8988T (cell line): ENCODE data around the gene ANKK1.

Experiments
- DNase-seq: peaks from one replicate; pipeline ENCODE4 v3.0.0; 2011

The ANKK1 gene

DNA sequence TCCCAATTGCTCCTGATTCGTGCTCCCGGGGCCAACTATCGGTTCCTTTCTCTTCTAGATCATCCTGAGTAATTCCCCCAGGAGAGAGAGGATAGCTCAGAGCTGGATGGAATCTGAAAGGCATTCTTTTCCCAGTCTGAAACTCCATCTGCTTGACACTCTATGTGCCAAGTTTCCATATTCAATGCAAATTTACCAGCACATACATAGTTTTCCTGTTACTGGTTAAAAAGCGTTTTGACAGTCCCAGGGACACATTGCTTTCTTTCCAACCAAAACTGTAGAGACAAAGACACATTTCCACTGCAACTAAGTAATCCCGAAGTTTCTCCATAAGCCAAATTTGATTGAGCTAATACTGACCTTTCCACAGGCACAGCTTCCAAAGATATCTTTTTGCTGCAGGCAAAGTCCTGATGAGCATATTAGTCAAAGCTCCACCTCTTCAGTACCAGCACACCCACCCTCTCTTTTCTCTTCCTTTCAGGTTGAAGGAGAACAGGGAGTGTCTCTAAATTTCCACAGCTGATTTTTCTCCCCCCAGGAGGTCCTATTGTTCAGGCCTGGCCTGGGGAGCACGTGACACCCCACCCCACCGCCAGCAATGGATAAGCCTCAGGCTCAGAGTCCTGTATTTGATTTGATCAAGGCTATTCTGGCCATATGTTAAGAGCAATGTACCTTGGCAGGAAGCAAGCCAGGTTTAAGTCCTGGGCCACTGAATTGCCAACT lies 9.7 kb upstream of the ANKK1 start:
- no peak for DNase-seq

DNA sequence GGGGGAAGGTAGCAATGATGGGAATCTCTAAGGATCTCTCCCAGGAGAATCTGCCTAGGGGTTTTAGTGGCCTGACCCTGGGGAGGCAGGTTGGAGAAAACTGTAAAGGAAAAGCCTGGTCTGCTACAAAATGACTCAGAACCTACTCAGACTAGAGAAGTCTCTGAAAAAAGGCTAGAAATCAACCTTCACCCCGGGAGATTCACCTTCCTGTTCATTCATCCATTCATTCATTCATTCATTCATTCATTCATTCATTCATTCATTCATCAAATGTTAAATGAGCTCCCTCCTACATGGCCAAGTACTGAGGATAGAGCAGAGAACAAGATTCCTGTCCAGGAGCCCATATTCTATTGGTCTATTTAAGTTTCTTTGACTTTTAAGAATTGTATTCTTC lies 8.9 kb upstream of the ANKK1 start:
- DNase-seq, result no peak

DNA sequence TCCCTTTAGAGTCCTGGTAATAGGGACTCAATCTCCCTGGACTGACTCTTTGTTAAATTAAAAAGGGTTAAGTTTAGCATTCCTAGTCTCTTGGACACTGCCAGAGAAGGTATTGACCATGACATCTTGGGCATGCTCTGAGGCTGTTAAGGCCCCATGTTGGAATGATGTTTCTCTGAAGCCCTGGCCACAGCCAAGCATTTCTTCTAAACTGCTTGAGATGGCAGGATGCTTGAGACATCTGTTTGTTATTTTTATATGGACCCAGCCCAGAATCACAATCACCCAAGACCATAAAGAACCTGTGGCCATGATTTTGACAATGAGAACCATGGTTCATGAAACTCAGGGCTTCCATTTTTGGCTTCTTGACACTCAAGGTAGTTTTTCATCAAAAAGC lies 5.5 kb upstream of the ANKK1 start:
- no peak for DNase-seq

DNA sequence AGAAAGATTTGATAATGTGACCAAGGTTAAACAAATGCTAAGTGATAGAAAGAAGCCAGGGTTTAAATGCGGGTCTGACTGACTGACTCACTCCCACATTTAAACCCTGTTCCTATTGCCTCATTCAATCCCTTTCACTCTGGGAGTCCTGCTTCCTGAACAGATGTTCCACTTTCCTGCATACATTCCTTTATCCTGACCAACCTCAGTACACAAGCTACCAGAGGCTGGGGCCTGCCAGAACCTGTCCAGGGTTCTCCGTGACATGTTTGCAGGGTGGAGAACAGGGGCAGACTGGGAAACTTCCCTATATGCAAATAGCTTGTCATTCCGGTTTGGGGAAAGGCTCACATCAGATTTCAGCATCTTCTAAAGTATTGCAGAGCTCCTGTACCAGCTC lies 3.0 kb upstream of the ANKK1 start:
- DNase-seq, result peak; percentile 53

DNA sequence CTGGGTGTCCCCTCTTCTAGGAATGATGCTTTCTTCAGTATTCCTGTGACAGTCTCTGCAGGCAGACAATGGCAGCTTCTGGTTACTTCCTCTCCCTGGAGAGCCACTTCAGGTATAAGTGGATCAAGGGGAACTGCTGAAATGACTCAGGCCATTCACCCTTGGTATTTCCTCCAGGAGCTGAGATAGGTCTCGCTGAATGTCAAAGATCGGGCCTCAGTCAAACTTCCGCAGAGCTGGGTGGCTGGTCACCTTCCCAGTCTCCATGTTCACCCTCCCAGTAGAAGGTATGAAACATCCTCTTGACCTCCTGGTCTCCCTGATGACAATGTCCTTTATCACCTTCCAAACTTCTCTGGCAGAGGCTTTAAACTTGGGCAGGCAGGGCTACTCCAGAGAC lies 1.8 kb upstream of the ANKK1 start:
- no peak for DNase-seq

DNA sequence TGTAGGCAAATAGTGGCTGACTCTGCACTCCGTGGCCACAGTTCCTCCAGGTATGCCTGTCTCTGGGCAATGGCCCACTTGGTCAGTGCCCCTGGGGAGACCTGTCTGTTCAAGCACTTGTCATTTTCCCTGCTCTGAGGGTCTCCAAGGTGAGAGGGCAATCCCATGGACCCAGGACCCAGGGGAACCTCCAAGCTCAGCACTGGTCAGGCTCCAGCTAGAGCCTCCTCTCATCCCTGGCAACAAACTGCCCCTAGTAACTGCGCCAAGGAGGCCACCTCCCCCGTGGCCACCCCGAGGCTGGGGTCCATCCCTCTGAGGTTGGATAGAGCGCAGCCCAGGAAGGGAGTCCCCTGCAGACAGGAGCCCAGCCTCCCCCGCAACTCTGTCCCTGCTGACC lies 713 bp upstream of the ANKK1 start:
- no peak for DNase-seq

DNA sequence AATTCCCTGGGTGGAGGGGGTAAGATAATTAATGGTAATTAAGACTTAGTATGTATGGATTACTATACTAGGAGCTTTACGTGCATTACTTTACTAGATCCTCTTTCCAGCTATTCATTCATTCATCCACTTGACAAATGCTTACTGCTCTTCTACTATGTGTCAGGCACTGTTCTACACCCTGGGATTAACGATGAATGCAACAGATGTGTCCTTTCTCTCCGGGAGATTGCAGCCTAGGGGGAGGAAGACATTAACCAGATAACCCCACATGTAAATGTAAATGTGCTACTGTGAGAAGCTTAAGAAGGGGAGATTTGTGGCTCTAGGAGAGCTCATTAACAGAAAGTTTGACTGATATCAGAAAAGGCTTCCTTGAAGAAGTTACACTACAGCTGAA lies 1.7 kb downstream of the ANKK1 start:
- no peak for DNase-seq

DNA sequence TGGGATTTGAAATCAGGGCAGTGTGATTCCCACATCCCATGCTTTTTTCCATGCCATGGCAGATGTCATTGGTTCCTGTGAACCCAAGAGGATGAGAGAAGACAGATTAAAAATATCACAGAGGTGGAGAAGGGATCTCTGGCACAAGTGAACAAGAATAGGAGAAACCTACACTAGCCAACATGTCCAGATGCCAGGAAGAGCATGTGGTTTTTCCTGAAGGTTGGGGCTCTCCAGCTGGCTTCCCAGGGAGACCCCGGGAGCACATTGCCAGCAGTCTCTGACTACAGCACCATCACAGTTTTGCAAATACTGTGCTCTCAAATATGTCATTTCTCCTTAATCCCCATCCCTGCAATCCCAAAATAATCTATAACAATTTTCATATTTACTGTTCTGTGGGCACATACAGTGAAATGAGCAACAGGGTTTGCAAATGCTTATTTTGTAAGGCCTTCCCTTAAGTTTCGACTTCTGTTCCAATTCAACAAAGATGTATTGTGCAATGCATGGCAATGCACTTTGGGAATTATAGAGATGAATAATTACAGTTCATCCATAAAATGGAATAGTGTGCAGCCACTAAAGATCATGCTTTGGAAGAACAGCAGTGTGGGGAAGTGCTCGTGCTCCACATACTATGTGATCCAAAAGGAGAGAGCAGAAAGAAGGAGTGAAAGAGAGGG lies 4.8 kb downstream of the ANKK1 start:
- DNase-seq, result no peak

DNA sequence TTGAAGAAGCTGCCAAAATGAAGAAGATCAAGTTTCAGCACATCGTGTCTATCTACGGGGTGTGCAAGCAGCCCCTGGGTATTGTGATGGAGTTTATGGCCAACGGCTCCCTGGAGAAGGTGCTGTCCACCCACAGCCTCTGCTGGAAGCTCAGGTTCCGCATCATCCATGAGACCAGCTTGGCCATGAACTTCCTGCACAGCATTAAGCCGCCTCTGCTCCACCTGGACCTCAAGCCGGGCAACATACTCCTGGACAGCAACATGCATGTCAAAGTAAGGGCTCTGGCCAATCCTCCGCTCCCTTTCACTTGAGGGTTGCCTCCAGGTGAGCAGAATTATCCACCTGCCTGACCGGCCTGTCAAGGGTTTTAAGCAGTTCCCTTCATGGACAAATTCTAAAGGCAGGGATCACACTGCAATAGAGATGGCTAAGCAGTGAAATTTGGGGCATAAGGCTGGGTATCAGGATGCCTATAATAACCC lies 6.0 kb downstream of the ANKK1 start:
- DNase-seq, result no peak

DNA sequence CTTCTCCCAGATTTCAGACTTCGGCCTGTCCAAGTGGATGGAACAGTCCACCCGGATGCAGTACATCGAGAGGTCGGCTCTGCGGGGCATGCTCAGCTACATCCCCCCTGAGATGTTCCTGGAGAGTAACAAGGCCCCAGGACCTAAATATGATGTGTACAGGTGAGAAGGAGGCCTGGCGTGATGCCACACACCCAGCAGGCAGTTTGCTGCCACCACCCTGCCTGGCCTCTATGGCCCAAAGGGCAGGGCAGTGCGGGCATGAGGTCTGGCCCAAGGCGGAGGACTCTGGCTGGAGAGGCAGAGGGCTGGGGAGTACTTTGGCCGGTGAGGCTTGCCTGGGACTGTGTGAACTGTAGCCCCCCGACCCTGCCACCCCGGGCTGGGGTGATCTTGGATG lies 7.3 kb downstream of the ANKK1 start:
- no peak for DNase-seq

DNA sequence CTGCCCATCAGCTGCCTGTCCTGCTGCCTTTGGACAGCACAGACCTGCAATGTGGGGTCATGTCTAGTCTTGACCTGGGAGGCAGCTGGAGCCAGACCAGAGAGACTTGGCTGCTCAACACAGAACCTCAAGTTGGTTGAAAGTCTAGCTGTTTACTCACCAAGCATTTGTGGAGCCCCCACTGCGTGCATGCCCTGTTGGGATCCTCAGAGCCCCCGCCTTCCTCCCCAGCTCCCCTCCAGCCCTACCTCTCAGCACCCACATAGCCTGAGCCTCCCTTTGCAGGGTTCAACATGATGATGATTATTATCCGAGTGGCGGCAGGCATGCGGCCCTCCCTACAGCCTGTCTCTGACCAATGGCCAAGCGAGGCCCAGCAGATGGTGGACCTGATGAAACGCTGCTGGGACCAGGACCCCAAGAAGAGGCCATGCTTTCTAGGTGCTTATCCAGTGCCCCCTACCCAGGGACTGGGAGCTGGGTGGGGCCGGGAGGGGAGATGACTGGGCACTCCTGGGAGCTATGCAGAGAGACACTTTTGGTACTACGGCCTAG lies 8.3 kb downstream of the ANKK1 start:
- DNase-seq, result no peak

DNA sequence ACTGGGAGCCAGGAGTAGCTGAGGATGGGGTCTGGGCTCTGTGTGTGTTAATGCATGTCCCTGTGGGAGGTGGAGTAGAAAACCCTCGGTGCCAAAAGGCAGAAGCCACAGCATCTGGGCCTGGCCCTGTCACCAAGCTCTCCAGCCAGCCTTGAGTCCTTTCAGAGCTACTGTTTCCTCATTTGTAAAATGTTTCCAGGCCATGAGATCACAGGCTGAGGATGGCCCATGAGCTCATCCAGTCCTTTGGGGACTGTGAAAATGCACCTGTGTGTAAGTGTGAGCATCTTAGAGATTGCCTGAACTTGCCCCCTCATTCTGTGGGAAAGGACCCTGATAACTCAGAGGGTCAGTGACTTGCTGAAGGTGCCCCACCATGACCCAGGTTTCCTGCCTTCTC lies 9.1 kb downstream of the ANKK1 start:
- no peak for DNase-seq

DNA sequence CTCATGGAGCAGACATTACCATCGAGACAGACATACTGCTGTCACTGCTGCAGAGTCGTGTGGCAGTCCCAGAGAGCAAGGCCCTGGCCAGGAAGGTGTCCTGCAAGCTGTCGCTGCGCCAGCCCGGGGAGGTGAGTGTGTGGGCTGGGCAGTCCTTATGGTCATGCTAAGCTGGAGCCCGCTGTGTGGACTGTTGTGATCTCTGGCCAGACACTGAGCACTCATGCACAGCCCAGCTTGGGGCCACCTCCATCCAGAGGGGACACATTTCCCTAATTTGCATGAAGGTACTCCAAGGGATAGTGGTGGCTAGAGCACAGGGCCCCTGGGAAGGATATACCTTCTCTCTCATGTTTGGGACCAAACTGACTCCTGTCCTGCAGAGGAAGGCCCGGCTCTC lies 9.6 kb downstream of the ANKK1 start:
- no peak for DNase-seq

DNA sequence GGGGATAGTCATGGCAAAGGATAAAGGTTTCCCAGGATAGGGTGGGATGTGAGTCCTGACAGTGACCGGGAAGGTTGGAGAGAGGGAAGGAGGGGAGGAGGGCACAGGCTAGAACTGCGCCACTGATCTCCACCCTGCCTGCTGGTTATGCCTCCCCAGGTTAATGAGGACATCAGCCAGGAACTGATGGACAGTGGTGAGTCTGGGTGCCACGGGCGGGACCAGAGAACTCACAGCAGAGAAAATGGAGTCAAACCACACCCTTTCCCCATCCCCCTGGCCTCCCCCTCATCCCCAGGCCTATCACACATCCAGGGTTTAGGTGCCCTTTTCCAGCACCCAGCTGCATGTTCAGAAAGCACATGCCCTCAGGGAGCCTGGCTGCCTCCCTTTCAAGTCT lies 10.2 kb downstream of the ANKK1 start:
- no peak for DNase-seq

DNA sequence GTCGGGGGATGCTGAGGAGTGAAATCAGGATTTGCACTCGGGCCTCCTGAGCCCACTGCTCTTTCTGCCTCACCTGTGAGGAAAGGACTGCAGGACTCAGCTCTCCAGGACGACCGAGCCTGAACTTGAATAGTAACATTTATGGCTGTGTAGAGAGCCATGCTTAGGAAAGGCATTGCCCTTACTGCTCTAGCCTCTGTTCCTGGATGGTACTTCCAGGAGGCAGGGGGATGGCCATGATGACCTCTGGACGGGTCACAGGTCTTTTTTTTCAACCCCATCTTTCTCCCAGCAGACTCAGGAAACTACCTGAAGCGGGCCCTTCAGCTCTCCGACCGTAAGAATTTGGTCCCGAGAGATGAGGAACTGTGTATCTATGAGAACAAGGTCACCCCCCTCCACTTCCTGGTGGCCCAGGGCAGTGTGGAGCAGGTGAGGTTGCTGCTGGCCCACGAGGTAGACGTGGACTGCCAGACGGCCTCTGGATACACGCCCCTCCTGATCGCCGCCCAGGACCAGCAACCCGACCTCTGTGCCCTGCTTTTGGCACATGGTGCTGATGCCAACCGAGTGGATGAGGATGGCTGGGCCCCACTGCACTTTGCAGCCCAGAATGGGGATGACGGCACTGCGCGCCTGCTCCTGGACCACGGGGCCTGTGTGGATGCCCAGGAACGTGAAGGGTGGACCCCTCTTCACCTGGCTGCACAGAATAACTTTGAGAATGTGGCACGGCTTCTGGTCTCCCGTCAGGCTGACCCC lies 11.3 kb downstream of the ANKK1 start:
- no peak for DNase-seq

DNA sequence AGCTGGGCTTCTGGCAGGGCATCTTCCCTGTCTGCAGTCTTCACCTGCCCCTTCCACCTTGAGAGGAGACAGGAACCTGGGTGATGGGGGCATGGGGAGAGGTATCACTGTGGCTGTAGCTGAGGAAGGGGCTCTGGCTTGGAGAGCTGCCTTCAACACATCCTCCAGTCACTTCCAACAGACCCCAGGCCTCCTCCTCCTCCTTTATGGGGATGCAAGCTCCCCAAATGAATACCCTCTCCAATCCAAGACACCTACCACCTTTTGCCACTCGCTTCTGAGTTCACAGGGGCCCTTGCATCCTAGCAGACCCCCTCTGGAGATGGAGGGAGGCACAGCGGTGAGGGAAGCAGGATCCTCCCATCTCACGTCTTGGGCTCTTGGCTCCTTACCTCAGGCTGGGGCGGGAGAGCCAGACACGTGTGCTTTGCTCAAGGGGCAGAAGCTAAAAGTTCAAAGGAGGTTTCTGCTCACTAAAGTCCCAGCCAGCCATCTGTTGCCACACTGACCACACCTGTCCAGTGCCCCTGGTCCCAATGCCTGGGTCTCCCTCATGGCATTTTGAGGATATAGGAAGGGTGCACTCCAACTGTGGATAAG lies 13.2 kb downstream of the ANKK1 start:
- no peak for DNase-seq

DNA sequence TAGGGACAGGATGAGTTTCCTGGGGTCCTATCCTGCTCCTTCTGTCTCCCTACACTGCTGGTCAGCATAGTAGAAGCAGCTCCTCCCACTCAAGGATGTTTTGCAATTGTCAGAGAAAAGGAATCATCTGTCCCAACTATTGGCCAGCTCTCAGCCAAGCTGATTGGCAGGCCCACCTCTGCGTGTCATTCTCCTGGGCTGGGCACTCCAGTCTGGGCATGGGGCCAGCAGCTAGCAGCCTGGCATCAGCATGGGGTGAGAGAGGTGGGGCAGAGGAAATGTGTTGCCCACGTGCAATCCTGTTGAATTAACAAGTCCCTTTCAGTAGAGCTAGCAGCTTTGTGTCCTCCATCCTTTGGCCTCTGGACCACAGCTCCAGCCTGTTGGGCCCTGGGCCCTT lies 14.1 kb downstream of the ANKK1 start:
- no peak for DNase-seq

DNA sequence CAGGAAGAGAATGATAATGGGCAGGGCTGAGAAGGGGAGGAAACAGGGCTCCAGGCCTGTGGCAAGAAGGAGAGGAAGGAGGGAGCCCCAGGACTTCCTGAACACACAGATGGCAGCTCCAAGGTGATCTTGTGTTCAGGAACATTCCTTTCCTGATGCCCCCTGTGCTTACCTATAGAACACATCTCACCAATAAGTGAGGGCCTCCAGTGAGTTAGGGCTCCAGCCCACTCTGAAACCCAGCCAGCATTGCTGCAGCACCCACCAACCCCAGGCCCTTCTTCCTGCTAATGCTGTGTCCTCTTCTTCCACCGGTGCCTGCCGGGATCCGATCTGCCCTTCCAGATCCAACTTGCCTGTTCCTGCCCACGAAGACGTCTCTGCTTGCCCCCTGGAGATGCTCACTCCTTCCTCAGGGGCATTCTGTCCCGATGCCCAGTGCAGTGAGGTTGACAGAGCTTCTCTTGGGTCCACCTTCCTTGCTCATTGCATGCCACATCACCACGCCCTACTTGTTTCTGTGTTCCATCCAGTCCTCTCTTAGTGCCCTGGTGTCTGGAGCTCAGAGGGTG lies 17.4 kb downstream of the ANKK1 start:
- DNase-seq, result no peak

DNA sequence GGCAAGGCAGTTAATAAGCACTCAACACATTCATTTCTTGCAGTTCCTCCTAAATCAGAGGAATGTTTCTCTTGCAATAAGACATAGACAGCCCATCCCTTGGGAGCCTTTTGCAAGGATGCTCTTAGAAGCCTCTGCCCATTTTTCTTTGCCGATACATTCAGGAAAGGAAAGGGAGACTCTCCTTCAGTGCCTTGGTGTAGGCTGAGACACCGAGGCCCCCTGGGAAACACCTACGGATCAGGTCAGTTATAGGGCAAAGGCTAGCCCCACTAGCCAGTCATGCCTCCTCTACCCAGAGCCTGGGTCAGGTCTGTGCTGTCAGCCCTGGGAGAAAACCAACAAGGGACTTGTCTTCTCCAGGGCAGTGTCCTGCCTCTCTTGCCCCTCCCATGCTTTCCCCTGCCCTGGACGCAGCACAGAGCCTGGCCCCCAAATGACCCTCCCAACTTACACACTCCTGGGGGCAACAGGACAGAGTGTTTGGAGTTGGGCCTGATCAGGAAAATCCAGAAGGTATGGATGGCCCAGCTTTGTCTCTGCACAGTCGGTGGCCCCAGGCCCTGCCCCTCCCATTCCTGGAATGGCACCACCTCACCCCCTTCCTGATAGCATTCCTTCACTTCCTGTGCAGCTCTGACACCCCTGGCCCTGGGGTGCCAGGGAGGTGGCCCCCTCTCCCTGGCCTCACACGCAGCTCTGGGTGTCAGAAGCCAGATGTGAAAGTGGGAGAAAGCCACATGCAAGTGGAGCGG lies 18.3 kb downstream of the ANKK1 start:
- no peak for DNase-seq

DNA sequence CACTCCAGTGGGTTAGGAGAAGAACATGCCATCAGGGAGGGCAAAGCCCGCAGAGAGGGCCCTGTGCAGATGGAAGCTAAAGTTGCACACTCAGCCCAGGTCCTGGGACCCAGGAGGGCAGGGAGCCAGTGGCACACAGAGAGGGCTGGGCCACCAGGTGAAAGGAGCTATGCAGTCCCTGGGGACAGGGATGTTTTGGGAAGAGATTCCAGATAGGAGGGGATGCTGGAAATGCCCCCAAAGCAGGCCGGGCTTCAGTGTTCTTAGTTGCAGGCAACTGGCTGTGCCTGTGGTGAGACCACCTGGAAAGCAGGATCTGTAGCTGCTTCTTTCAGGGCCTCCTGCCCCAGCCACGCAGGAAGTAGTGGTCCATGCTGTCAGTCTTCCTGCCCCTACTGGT lies 19.6 kb downstream of the ANKK1 start:
- DNase-seq, result no peak

DNA sequence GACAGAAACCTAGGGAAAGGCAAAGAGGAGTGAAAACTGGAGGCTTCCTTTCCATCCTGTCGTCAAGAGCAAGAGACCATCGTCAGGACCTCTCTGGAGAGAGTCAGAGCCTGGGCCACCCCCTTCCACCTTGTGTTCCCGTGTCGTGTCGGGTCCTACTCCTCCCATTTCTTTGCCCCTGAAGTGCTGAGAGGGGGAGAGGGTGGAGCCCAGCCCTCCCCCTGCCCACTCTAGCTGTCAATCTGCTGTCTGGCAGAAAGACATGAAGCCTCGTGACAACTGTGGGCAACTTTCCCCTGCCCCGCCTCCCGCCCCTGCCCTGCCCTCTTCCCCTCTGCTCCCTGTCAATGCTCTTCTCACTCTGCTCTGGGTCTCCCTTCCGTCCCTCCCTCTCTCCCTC lies 20.6 kb downstream of the ANKK1 start:
- no peak for DNase-seq

DNA sequence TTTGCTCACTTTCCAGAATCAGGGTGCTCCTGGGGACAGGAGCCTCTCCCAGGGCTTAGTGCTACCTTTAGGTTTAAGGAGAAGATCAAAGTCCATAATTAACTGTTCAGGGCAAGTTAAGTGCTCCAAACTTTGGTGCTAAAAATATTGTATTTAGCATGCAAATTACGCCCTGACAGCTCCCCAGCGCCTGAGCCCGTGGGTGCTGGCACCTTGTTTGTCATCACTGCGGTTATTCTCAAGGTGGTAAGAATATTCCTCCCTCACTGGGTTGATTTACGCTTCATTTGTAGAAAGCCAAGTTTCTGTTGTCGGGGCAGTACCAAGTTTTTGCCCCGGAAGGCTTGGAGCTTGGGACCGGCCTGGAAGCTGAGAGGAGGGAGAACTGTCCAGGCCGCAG lies 21.3 kb downstream of the ANKK1 start:
- no peak for DNase-seq
